ENCODE measurements around the gene BRSK2.

DNA sequence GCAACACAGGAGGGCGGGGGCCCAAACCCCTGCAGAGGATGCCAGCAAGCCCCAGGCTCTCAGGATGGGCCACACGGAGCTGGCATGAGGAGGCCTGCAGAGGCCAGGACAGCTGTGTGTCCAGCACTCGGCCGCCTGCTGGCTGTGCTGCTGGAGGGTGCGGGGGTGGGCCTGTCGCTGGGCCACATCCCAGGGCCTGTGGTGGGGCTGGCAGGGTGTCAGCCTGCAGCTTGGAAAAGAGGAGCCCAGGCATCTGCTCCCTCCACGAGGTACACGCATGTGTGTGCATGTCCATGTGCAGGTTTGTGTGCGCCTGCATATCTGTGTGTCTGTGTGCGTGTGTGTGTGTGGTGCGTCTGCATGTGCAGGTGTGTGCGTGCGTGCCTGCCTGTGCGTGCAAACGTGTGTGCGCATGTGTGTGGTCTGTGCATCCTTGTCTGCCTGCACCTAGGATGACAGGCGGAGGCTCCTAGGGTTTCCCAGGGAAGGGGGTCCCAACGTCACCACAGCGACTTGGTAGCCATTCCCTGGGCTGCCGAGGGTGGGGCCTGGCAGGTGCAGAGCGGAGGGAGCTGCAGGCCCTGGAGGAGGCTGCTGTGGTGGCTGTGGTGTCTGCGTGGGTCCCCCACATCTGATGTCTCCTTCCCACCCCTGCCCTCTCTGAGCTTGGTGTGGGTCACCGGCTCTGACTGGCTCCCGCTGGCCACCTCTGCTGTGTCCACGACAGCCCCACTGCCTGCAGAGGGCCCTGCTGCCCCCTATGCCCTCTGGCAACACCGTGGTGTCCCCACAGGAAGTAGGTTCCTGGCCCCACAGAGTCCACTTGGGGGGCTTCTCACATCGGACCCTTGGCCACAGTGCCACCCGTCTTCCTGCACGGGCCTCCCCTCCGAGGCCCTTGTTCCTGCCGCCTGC, 17.1 kb downstream of the BRSK2 start:
- TF ChIP-seq POLR2A (IDR thresholded peaks at IDR 0.05) (no peak), POLR2AphosphoS5 (IDR thresholded peaks at IDR 0.05) (no peak)
- TF ChIP-seq, protein P1, sequence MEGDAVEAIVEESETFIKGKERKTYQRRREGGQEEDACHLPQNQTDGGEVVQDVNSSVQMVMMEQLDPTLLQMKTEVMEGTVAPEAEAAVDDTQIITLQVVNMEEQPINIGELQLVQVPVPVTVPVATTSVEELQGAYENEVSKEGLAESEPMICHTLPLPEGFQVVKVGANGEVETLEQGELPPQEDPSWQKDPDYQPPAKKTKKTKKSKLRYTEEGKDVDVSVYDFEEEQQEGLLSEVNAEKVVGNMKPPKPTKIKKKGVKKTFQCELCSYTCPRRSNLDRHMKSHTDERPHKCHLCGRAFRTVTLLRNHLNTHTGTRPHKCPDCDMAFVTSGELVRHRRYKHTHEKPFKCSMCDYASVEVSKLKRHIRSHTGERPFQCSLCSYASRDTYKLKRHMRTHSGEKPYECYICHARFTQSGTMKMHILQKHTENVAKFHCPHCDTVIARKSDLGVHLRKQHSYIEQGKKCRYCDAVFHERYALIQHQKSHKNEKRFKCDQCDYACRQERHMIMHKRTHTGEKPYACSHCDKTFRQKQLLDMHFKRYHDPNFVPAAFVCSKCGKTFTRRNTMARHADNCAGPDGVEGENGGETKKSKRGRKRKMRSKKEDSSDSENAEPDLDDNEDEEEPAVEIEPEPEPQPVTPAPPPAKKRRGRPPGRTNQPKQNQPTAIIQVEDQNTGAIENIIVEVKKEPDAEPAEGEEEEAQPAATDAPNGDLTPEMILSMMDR (IDR thresholded peaks at IDR 0.05) = no peak

Measured in breast epithelium (tissue), 3 donors.